ENCODE results near the gene PPIL1. TPM values are rescaled to one million over a fixed set of nuclear protein-coding genes. Genes with fewer than 3 reads are reported as not detected.

The PPIL1 gene
- total and polyA plus RNA-seq, 4 donors: 15.8 to 23.9 (median 20.3) TPM

DNA sequence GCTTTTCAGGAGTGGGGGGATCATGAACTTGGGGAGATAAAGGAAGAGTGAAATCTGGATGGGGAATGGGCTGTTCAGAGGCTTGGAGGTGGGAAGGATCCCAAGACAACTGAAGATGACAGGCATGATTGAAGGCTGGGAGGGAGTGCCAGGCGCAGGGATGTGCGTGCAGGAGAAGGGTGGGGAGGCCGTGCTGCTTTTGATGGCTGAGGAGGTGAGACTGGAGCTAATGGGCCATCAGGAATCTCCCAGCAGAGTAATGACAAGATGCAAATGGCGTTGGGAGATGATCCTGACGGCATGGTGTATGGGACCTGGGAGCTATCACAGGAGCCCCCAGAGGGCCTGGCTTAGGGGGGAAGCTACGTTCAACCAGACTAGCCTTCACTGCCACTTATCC lies 36.9 kb downstream of the PPIL1 start:
- Histone ChIP-seq H3K36me3 (ENCODE audit: control insufficient read depth in 4 of 4, insufficient read depth in 3 of 4, low read depth in 1 of 4, low read length in 3 of 4) (no peaks in the 10 kb centered on the region), H3K27me3 (ENCODE audit: control insufficient read depth in 4 of 4, insufficient read depth in 4 of 4, low read length in 3 of 4) (peaks cover 0 to 6% (median 2%) of the 10 kb centered on the region in 4 donors), H3K4me1 (ENCODE audit: control insufficient read depth in 4 of 4, insufficient read depth in 4 of 4, low read length in 3 of 4) (peaks cover 6 to 19% (median 11%) of the 10 kb centered on the region in 4 donors), H3K27ac (ENCODE audit: low read depth in 1 of 2, low read length in 2 of 2) (no peak overlapping the region), H3K9ac (ENCODE audit: low read depth in 1 of 2, low read length in 2 of 2) (no peak overlapping the region), H3K9me3 (ENCODE audit: control insufficient read depth in 4 of 4, low read length in 3 of 4) (no peaks in the 10 kb centered on the region), H3K4me3 (ENCODE audit: low read depth in 1 of 3, low read length in 3 of 3) (no peak overlapping the region)
- WGBS: 97% methylated on average over 6 of the region's 6 CpGs
- no peak for DNase-seq (ENCODE audit: low spot score)
- no peak for TF ChIP-seq SP1 (IDR thresholded peaks at IDR 0.05)
- TF ChIP-seq FOXA1 (IDR thresholded peaks at IDR 0.05): no peak
- TF ChIP-seq, protein P1, sequence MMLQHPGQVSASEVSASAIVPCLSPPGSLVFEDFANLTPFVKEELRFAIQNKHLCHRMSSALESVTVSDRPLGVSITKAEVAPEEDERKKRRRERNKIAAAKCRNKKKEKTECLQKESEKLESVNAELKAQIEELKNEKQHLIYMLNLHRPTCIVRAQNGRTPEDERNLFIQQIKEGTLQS (IDR thresholded peaks at IDR 0.05): no peak
- no peak for TF ChIP-seq RAD21 (IDR thresholded peaks at IDR 0.05)
- TF ChIP-seq MAX (IDR thresholded peaks at IDR 0.05): no peak
- no peak for TF ChIP-seq NR2F2 (IDR thresholded peaks at IDR 0.05)

GRCh38 chr6:36837022-36837339 lies 37.6 kb downstream of the PPIL1 start:
- Histone ChIP-seq H3K27ac (ENCODE audit: low read depth in 1 of 2, low read length in 2 of 2) (no peak overlapping the region), H3K36me3 (ENCODE audit: control insufficient read depth in 4 of 4, insufficient read depth in 3 of 4, low read depth in 1 of 4, low read length in 3 of 4) (no peaks in the 10 kb centered on the region), H3K9me3 (ENCODE audit: control insufficient read depth in 4 of 4, low read length in 3 of 4) (no peaks in the 10 kb centered on the region), H3K27me3 (ENCODE audit: control insufficient read depth in 4 of 4, insufficient read depth in 4 of 4, low read length in 3 of 4) (peaks cover 0 to 6% (median 2%) of the 10 kb centered on the region in 4 donors), H3K4me1 (ENCODE audit: control insufficient read depth in 4 of 4, insufficient read depth in 4 of 4, low read length in 3 of 4) (peaks cover 6 to 19% (median 11%) of the 10 kb centered on the region in 4 donors), H3K4me3 (ENCODE audit: low read depth in 1 of 3, low read length in 3 of 3) (no peak overlapping the region), H3K9ac (ENCODE audit: low read depth in 1 of 2, low read length in 2 of 2) (no peak overlapping the region)
- WGBS: 79% methylated on average over 2 of the region's 2 CpGs
- TF ChIP-seq GABPA (IDR thresholded peaks at IDR 0.05 in 1 of 2, conservative IDR thresholded peaks at IDR 0.05 in 1 of 2): no peak
- TF ChIP-seq HNF4G (IDR thresholded peaks at IDR 0.05): no peak
- TF ChIP-seq, protein P2, sequence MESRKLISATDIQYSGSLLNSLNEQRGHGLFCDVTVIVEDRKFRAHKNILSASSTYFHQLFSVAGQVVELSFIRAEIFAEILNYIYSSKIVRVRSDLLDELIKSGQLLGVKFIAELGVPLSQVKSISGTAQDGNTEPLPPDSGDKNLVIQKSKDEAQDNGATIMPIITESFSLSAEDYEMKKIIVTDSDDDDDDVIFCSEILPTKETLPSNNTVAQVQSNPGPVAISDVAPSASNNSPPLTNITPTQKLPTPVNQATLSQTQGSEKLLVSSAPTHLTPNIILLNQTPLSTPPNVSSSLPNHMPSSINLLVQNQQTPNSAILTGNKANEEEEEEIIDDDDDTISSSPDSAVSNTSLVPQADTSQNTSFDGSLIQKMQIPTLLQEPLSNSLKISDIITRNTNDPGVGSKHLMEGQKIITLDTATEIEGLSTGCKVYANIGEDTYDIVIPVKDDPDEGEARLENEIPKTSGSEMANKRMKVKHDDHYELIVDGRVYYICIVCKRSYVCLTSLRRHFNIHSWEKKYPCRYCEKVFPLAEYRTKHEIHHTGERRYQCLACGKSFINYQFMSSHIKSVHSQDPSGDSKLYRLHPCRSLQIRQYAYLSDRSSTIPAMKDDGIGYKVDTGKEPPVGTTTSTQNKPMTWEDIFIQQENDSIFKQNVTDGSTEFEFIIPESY (IDR thresholded peaks at IDR 0.05): no peak
- TF ChIP-seq MAX (IDR thresholded peaks at IDR 0.05): no peak
- TF ChIP-seq NR2F2 (IDR thresholded peaks at IDR 0.05): no peak
- no peak for TF ChIP-seq FOXA1 (IDR thresholded peaks at IDR 0.05)
- TF ChIP-seq FOXA2 (IDR thresholded peaks at IDR 0.05): no peak
- no peak for TF ChIP-seq TAF1 (conservative IDR thresholded peaks at IDR 0.05)
- TF ChIP-seq EGR1 (IDR thresholded peaks at IDR 0.05; ENCODE audit: low read depth in 2 of 2): no peak
- no peak for TF ChIP-seq SP1 (IDR thresholded peaks at IDR 0.05)
- TF ChIP-seq RXRA (IDR thresholded peaks at IDR 0.05): no peak
- no peak for DNase-seq (ENCODE audit: low spot score)

DNA sequence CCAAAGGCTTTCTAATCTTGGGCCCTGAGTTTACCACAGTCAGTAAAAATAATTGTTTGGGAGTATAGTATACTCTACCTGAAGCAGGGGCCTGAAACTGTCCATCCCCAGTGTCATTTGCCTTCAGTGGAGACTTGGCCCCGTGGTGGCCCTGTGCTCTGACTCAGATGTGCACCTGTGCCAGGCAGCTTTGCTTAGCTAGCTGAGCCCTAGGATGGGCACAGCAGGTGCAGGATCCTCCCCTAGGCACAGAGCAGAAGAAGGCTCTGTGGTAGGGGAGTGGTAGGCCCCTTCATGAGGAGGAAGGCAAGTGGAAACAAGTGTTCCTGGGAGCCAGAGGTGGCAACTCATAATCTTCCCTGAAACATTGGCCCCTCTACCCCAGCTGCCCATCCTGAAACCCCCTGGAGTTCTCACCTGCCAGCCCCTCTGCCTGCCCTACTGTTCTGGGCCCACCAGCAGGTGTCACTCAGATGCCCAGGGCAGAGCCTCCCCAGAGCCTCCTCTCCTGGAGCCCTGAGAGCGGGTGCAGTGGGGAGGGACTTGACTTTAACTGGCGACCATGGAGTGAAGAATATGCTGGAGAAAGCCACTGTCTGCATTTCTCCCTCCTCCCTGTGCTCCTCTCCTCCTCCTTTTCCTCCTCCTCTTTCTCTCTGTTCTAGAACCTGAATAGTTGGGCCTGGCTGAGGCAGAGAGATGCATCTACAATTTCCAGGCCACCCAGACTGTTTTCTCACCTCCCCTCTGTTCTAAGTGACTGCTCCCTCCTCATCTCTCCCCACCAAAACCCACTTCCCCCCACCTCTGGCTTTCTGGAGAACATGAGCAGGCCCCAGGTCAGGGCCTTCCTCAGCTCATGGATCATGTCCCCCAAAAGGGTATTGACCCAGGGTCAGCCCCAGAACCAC lies 38.2 kb downstream of the PPIL1 start:
- H3K9me3 ChIP-seq (ENCODE audit: control insufficient read depth in 4 of 4, low read length in 3 of 4): no peaks in the 10 kb centered on the region
- H3K9ac ChIP-seq (ENCODE audit: low read depth in 1 of 2, low read length in 2 of 2): no peak overlapping the region
- WGBS: 93% methylated on average over 3 of the region's 3 CpGs
- peaks cover 6 to 19% (median 11%) of the 10 kb centered on the region in 4 donors for H3K4me1 ChIP-seq (ENCODE audit: control insufficient read depth in 4 of 4, insufficient read depth in 4 of 4, low read length in 3 of 4)
- H3K36me3 ChIP-seq (ENCODE audit: control insufficient read depth in 4 of 4, insufficient read depth in 3 of 4, low read depth in 1 of 4, low read length in 3 of 4): no peaks in the 10 kb centered on the region
- DNase-seq (ENCODE audit: low spot score): no peak
- TF ChIP-seq EGR1 (IDR thresholded peaks at IDR 0.05; ENCODE audit: low read depth in 2 of 2) (no peak), RXRA (IDR thresholded peaks at IDR 0.05) (no peak), FOXA2 (IDR thresholded peaks at IDR 0.05) (no peak), NR2F2 (IDR thresholded peaks at IDR 0.05) (no peak)
- TF ChIP-seq, protein P1 (IDR thresholded peaks at IDR 0.05): no peak
- H3K27ac ChIP-seq (ENCODE audit: low read depth in 1 of 2, low read length in 2 of 2): no peak overlapping the region
- peaks cover 0 to 6% (median 2%) of the 10 kb centered on the region in 4 donors for H3K27me3 ChIP-seq (ENCODE audit: control insufficient read depth in 4 of 4, insufficient read depth in 4 of 4, low read length in 3 of 4)
- no peak overlapping the region for H3K4me3 ChIP-seq (ENCODE audit: low read depth in 1 of 3, low read length in 3 of 3)

Data from liver (tissue), 9 donors.